Karpas-422 (cell line): ENCODE data around the gene IQUB. TPM values are rescaled to one million over a fixed set of nuclear protein-coding genes. Genes with fewer than 3 reads are reported as not detected.
"Not testable (repeated sequence)": the region's sequence is repeated elsewhere in the genome, so short reads cannot be mapped to it uniquely, and the experiment has no call there.

Experiments used
- DNase-seq: peaks from one replicate; pipeline ENCODE4 v3.0.0-alpha.2; 2015
- H2AFZ ChIP-seq: fragments of 200-600 bp; sonication (generic); 2 replicates; pipeline ENCODE4 v1.6.1; 2014; ENCODE audit warnings: antibody characterized with exemption, low read length, mixed read lengths
- H3K27ac ChIP-seq: fragments of 200-600 bp; sonication (generic); 2 replicates; pipeline ENCODE4 v1.5.1; 2014; ENCODE audit warnings: mild to moderate bottlenecking, low read length, moderate library complexity
- H3K27me3 ChIP-seq: fragments of 200-600 bp; sonication (generic); 2 replicates; pipeline ENCODE4 v1.6.1; 2014; ENCODE audit warnings: low read length, mixed read lengths
- H3K36me3 ChIP-seq: fragments of 200-600 bp; sonication (generic); 2 replicates; pipeline ENCODE4 v1.6.1; 2014; ENCODE audit warnings: low read length, mixed read lengths; ENCODE audit not compliant: insufficient read depth
- H3K4me1 ChIP-seq: fragments of 200-600 bp; sonication (generic); 2 replicates; pipeline ENCODE4 v1.6.1; 2014; ENCODE audit warnings: mild to moderate bottlenecking, low read length, mixed read lengths
- H3K4me2 ChIP-seq: fragments of 200-600 bp; sonication (generic); 2 replicates; pipeline ENCODE4 v1.6.1; 2014; ENCODE audit warnings: low read length, low read depth, mild to moderate bottlenecking; ENCODE audit not compliant: poor library complexity, severe bottlenecking
- H3K4me3 ChIP-seq: fragments of 200-600 bp; sonication (generic); 2 replicates; pipeline ENCODE4 v1.5.1; 2014; ENCODE audit warnings: mild to moderate bottlenecking, antibody characterized with exemption, low read length, mixed read lengths
- H3K79me2 ChIP-seq: fragments of 200-600 bp; sonication (generic); 2 replicates; pipeline ENCODE4 v1.6.1; 2014; ENCODE audit warnings: mild to moderate bottlenecking, low read length, mixed read lengths
- H3K9ac ChIP-seq: fragments of 200-600 bp; sonication (generic); 2 replicates; pipeline ENCODE4 v1.6.0; 2014; ENCODE audit warnings: low read length
- H3K9me2 ChIP-seq: fragments of 200-600 bp; sonication (generic), shearing (Covaris generic); replicated peaks from 2 replicates; pipeline ENCODE4 v1.6.0; 2014; ENCODE audit warnings: mild to moderate bottlenecking, low read length, moderate library complexity; ENCODE audit not compliant: insufficient read depth
- H3K9me3 ChIP-seq: fragments of 300-700, 200-600 bp; sonication (generic); 2 replicates; pipeline ENCODE4 v1.6.1; 2014; ENCODE audit warnings: low read length, mixed read lengths
- H4K20me1 ChIP-seq: fragments of 200-600 bp; sonication (generic); 2 replicates; pipeline ENCODE4 v1.6.1; 2014; ENCODE audit warnings: mild to moderate bottlenecking, antibody characterized with exemption, low read length, low read depth; ENCODE audit not compliant: insufficient read depth
- total RNA-seq: library from RNA; depleted of rRNA; stranded (reverse); fragments of >200 nt; shearing (Covaris generic); gene quantifications from 2 replicates; pipeline ENCODE4 v1.2.3, GENCODE V29; 2014; ENCODE audit warnings: low replicate concordance

The IQUB gene
- total RNA-seq, 1 experiment from 2014 or later, result 0.97 TPM

GRCh38 chr7:123498031-123498430 lies 36.4 kb downstream of the IQUB start:
- Histone ChIP-seq H2AFZ (no peak overlapping the region), H3K9ac (no peak overlapping the region), H3K4me2 (no peak overlapping the region), H3K9me3 (no peaks in the 10 kb centered on the region), H3K4me1 (no peaks in the 10 kb centered on the region), H3K9me2 (no peaks in the 10 kb centered on the region), H3K27ac (no peak overlapping the region), H3K36me3 (no peaks in the 10 kb centered on the region), H3K27me3 (no peaks in the 10 kb centered on the region), H3K4me3 (no peak overlapping the region), H4K20me1 (no peaks in the 10 kb centered on the region), H3K79me2 (no peaks in the 10 kb centered on the region)
- no peak for DNase-seq

DNA sequence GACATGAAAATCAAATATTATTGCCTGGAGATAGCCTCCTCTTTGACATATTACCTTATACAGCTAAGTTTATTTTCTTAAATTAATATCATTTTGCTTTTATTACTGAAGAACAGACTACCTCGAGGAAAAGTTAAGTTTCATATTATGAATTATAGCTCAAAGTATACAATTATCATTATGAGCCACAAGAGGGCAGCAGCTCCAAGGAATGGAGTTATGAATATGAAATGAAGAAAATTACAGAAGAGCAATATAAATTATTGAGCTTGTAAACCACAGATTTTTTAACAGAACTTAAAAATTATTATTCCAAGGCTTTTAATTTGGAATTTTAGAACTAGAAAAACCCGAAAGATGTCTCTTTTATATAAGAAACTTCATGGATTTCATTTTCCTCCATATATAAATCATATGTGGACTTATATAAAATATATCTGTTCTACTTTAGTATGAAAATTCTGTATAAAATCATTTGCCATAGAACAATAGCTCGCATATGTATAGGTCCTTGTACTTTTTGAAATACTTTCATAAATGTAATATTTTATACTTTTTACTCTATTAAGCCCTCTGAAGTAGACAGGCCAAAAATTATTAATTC lies 40.1 kb downstream of the IQUB start:
- Histone ChIP-seq H4K20me1 (no peaks in the 10 kb centered on the region), H3K27ac (no peak overlapping the region), H3K4me1 (no peaks in the 10 kb centered on the region), H3K9me3 (no peaks in the 10 kb centered on the region), H3K79me2 (no peaks in the 10 kb centered on the region), H3K27me3 (no peaks in the 10 kb centered on the region), H3K9me2 (no peaks in the 10 kb centered on the region), H3K36me3 (no peaks in the 10 kb centered on the region), H2AFZ (no peak overlapping the region), H3K4me3 (no peak overlapping the region), H3K4me2 (no peak overlapping the region), H3K9ac (no peak overlapping the region)
- peak; percentile 84 for DNase-seq

- Histone ChIP-seq H3K4me2 (no peak overlapping the region), H3K79me2 (no peaks in the 10 kb centered on the region), H3K4me3 (no peak overlapping the region), H3K9ac (no peak overlapping the region), H3K27ac (no peak overlapping the region), H3K9me3 (no peaks in the 10 kb centered on the region), H3K27me3 (no peaks in the 10 kb centered on the region), H4K20me1 (no peaks in the 10 kb centered on the region), H2AFZ (no peak overlapping the region), H3K9me2 (no peaks in the 10 kb centered on the region), H3K36me3 (no peaks in the 10 kb centered on the region), H3K4me1 (no peaks in the 10 kb centered on the region)
- no peak for DNase-seq
Observed at GRCh38 chr7:123492485-123492884, 41.9 kb downstream of the IQUB start.

GRCh38 chr7:123485721-123486120 lies 48.7 kb downstream of the IQUB start:
- Histone ChIP-seq H2AFZ (no peak overlapping the region), H3K9ac (no peak overlapping the region), H3K4me1 (no peaks in the 10 kb centered on the region), H3K4me3 (no peak overlapping the region), H3K36me3 (no peaks in the 10 kb centered on the region), H3K27ac (no peak overlapping the region), H4K20me1 (no peaks in the 10 kb centered on the region), H3K9me2 (no peaks in the 10 kb centered on the region), H3K4me2 (no peak overlapping the region), H3K79me2 (no peaks in the 10 kb centered on the region), H3K9me3 (no peaks in the 10 kb centered on the region), H3K27me3 (no peaks in the 10 kb centered on the region)
- no peak for DNase-seq

DNA sequence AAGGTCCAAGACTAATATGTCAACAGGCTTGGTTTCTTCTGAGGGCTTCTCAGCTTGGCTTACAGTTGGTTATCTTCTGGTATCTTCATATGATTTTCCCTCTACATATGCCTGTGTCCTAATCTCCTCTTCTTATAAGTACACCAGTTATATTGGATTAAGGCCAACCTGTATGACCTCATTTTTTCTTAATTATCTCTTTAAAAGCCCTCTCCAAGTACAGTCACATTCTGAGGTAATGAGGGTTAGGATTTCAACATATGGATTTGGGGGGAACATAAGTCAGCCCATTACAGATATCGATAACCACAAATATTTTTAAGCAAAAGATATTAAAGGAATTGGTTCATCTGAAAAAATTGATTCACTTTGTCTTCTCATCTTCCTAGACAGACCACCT lies 49.2 kb downstream of the IQUB start:
- Histone ChIP-seq H2AFZ (no peak overlapping the region), H3K9ac (no peak overlapping the region), H3K4me2 (no peak overlapping the region), H3K9me3 (no peaks in the 10 kb centered on the region), H3K36me3 (no peaks in the 10 kb centered on the region), H3K27me3 (no peaks in the 10 kb centered on the region), H3K79me2 (no peaks in the 10 kb centered on the region), H3K9me2 (no peaks in the 10 kb centered on the region), H4K20me1 (no peaks in the 10 kb centered on the region), H3K27ac (no peak overlapping the region), H3K4me3 (no peak overlapping the region), H3K4me1 (no peaks in the 10 kb centered on the region)
- no peak for DNase-seq

- no peaks in the 10 kb centered on the region for H3K36me3 ChIP-seq
- no peaks in the 10 kb centered on the region for H3K79me2 ChIP-seq
- DNase-seq, result no peak
- H3K4me2 ChIP-seq, result no peak overlapping the region
- no peaks in the 10 kb centered on the region for H4K20me1 ChIP-seq
- no peak overlapping the region for H3K4me3 ChIP-seq
- no peaks in the 10 kb centered on the region for H3K9me3 ChIP-seq
- no peak overlapping the region for H2AFZ ChIP-seq
- no peaks in the 10 kb centered on the region for H3K27me3 ChIP-seq
- H3K9me2 ChIP-seq, result no peaks in the 10 kb centered on the region
- H3K9ac ChIP-seq, result no peak overlapping the region
- H3K27ac ChIP-seq, result no peak overlapping the region
- no peaks in the 10 kb centered on the region for H3K4me1 ChIP-seq
Observed at GRCh38 chr7:123484199-123484598, 50.2 kb downstream of the IQUB start.

DNA sequence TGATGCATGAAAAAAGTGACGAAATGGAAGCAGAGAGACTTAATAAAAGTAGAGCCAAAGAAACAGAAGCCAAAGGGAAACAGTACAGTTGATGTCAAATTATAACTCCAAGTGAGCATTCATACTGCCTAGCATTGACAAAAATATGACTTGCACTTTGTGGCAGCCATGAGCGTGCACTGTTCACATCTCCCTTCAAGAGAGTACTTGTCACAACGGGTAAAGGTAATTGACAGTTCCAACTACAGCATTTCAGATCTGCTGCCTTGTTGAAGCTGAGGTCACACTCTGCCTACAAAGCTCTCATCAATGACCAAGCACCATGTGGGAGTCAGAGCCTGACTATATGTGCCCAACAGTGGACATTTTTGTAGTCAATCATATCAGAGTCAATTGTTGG lies 54.3 kb downstream of the IQUB start:
- no peaks in the 10 kb centered on the region for H4K20me1 ChIP-seq
- H3K4me2 ChIP-seq, result no peak overlapping the region
- no peak overlapping the region for H3K9ac ChIP-seq
- H3K27me3 ChIP-seq, result no peaks in the 10 kb centered on the region
- H3K36me3 ChIP-seq, result no peaks in the 10 kb centered on the region
- no peak overlapping the region for H2AFZ ChIP-seq
- no peaks in the 10 kb centered on the region for H3K4me1 ChIP-seq
- H3K27ac ChIP-seq, result no peak overlapping the region
- no peak overlapping the region for H3K4me3 ChIP-seq
- DNase-seq, result no peak
- no peaks in the 10 kb centered on the region for H3K9me3 ChIP-seq
- no peaks in the 10 kb centered on the region for H3K9me2 ChIP-seq
- no peaks in the 10 kb centered on the region for H3K79me2 ChIP-seq

GRCh38 chr7:123478056-123478455 lies 56.3 kb downstream of the IQUB start:
- H3K4me2 ChIP-seq, H4K20me1 ChIP-seq, DNase-seq, H3K4me3 ChIP-seq, H3K9me2 ChIP-seq, H3K79me2 ChIP-seq, H3K27me3 ChIP-seq, H2AFZ ChIP-seq, H3K9ac ChIP-seq, H3K4me1 ChIP-seq, H3K36me3 ChIP-seq, H3K9me3 ChIP-seq, H3K27ac ChIP-seq: not testable (repeated sequence)
